ENCODE measurements around the gene PHACTR1.
"Not testable (repeated sequence)": the region's sequence is repeated elsewhere in the genome, so short reads cannot be mapped to it uniquely, and the experiment has no call there.

PHACTR1 gene

GRCh38 chr6:12916006-12916405 lies 199.4 kb downstream of the PHACTR1 start:
- DNase-seq, result no peak

- DNase-seq, result no peak
These were observed 200.0 kb downstream of the PHACTR1 start for GRCh38 chr6:12916420-12917136.

DNA sequence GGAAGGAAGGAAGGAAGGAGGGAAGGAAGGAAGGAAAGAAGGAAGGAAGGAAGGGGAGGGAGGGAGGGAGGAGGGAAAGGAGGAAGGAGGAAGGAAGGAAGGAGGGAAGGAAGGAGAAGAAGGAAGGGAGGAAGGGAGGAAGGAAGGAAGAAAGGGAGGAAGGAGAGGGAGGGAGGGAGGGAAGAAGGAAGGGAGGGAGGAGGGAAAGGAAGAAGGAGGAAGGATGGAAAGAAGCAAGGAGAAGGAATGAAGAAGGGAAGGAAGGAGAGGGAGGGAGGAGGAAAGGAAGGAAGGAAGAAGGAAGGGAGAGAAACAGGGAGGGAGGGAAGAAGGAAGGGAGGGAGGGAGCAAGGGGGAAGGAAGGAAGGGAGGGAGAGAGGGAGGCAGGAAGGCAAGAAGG lies 204.9 kb downstream of the PHACTR1 start:
- DNase-seq, result no peak

GRCh38 chr6:12923644-12924235 lies 207.2 kb downstream of the PHACTR1 start:
- DNase-seq, result no peak

DNA sequence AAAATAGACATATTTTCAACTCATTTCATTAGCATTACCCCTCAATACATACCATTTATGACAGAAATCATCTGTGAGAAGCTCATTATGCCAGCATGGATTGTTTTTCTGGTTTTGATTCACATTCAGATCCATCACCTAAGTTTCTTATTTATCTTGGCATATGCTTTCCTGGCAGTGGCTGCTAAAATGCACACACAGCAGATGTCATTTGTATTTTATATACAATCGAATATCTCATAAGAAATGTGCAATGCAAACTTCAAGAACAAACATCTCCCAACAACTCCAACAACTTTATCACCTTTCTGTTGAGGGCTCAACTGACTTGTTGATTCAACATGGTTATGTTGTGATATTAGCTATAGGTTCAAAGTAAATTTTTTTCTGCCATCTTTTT lies 208.3 kb downstream of the PHACTR1 start:
- DNase-seq, result no peak

DNA sequence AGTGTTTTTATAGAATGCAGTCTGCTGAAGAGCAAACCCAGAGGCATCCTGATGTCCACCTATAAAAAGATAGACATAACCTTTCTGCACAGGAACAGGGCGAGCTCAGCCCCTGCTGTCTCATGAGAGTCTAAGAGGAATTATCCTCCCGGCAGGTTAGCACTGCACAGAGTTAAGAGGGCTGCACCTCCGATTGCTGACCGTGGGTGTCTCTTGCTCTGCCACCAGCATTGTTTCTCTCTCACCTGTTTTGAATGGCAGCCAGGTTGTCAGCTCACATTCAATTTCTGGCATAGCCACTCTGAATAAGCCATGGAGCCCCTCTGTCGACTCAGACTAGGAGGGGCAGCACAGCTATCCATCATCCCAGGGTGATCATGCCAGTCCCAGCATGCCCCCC lies 211.2 kb downstream of the PHACTR1 start:
- no peak for DNase-seq

- DNase-seq, result no peak
These were observed 213.1 kb downstream of the PHACTR1 start for GRCh38 chr6:12929678-12930077.

DNA sequence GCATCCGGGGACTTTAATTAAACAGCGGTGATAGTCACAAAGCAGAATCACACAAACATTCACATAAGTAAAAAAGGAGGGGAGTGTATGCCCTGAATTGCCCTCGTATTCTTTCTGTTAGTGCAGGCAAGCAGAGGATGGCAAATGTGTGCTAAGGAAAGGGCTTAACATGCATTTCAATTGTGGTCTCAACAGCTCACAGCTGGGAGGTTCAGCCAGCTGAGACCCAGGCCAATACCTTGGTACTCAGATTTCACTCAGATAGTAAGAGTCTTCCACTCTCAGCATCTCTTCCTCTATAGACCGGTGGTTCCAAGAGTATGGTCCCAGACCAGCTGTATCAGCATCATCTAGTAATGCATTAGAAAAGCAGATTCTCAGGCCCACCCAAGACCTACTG lies 215.1 kb downstream of the PHACTR1 start:
- DNase-seq, result no peak

DNA sequence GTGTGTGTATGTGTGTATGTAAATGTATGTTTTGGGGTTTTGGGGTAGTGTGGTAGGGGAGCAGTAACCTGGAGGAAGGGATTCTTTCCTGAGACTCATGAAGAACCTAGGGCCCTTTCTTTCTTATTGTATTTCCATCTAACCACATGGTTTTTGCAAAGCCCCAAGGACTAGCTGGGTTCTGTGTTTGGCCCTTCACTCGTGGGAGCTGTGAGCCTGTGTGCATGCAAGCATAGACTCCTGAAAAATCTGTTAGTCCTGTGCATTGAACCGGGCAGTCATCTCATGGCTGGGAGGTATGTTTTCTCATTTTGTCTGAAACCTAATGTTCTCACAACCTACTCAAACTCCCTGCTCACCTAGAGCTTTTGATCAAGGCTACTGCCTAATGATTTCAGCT lies 219.1 kb downstream of the PHACTR1 start:
- no peak for DNase-seq

DNA sequence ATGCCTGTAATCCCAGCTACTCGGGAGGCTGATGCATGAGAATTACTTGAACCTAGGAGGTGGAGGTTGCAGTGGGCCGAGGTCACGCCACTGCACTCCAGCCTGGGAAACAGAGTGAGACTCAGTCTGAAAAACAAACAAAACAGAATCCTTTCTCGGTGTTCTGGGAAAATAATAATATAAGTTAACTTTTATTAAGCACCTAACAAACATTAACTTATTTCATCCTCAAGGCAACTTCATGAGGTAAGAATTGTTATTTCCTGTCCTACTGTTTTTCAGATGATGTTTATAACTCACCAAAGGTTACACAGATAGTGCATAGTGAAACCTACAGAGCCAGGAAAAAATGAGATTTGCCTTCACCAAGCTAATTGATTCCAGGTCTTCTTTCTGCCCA lies 221.4 kb downstream of the PHACTR1 start:
- no peak for DNase-seq

GRCh38 chr6:12939314-12939713 lies 222.7 kb downstream of the PHACTR1 start:
- no peak for DNase-seq

GRCh38 chr6:12941422-12941821 lies 224.9 kb downstream of the PHACTR1 start:
- no peak for DNase-seq

DNA sequence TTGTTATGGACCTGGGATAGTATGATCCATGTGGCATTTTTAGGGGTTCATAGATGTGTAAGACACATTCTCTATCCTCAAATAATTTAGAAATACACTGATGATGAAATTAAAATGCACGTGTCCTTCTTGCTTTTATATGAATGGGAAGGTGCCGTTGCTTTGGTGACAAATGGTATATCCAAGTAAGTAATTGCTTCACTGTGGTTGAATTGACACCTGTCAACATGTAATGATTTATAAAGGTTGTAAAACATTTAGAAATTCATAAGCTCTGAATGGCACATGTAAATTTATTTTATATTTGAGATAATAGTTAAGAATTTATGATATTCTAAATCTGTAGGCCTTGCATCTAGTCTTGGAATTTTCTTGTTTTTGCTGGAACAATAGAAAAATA lies 227.0 kb downstream of the PHACTR1 start:
- no peak for DNase-seq

- no peak for DNase-seq
These were observed 227.4 kb downstream of the PHACTR1 start for GRCh38 chr6:12944001-12944400.

DNA sequence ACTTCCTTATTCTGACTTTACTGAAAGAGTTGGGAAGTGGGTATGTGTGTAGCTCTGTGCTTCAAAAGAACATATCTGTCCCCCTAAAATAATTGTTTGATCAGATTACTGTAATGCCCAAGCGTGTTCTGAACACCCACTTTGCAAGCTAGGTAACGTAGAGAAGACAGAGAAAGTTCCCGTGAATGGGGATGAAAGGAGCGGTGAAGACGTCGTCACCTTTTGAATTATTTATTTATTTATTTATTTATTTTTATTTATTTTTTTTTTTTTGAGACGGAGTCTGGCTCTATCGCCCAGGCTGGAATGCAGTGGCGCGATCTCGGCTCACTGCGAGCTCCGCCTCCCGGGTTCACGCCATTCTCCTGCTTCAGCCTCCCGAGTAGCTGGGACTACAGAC lies 228.0 kb downstream of the PHACTR1 start:
- DNase-seq, result not testable (repeated sequence)

- DNase-seq, result no peak
These were observed 230.7 kb downstream of the PHACTR1 start for GRCh38 chr6:12947151-12947871.

DNA sequence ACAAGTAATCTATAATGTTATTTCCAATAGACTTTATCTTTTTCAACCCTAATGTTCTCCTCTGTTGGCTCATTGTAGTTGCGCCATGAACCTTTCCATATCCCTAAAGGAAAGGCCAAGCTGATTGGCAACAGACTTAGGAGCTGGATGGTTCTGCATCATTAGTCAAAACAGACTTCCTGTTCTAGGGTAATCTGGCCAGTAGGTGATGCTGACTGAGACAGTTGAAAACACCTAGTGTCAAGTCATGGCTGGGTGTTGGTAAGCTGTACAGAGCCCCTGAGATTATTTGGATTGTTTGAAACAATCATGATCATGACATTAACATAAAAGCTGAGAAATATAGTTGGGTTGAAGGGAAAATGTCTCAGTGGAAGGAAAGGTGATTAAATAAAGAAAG lies 231.4 kb downstream of the PHACTR1 start:
- no peak for DNase-seq

DNA sequence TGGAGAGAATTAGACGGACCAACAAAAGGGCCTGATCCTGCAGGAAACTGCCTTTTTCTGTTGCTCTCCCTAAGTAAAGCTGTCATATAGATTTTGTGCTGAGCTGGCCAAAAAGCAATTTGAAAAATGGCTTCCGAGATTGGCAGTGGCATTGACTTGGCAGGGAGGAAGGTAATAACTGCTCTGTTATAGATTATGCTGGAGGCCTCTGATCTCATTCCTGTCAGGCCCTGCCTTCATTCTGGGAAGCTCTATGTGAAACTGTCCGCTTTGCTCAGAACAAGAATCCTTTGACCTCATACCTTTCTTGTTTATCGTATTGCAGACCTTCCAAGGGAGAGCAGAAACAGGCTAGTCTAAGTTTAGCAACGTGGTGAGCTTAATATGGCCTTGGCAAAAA lies 234.4 kb downstream of the PHACTR1 start:
- DNase-seq, result no peak

GRCh38 chr6:12951415-12951814 lies 234.8 kb downstream of the PHACTR1 start:
- DNase-seq, result no peak

- DNase-seq, result no peak
These were observed 235.8 kb downstream of the PHACTR1 start for GRCh38 chr6:12952318-12952717.

GRCh38 chr6:12955956-12956355 lies 239.4 kb downstream of the PHACTR1 start:
- DNase-seq, result no peak

GRCh38 chr6:12956991-12957320 lies 240.4 kb downstream of the PHACTR1 start:
- DNase-seq, result no peak

DNA sequence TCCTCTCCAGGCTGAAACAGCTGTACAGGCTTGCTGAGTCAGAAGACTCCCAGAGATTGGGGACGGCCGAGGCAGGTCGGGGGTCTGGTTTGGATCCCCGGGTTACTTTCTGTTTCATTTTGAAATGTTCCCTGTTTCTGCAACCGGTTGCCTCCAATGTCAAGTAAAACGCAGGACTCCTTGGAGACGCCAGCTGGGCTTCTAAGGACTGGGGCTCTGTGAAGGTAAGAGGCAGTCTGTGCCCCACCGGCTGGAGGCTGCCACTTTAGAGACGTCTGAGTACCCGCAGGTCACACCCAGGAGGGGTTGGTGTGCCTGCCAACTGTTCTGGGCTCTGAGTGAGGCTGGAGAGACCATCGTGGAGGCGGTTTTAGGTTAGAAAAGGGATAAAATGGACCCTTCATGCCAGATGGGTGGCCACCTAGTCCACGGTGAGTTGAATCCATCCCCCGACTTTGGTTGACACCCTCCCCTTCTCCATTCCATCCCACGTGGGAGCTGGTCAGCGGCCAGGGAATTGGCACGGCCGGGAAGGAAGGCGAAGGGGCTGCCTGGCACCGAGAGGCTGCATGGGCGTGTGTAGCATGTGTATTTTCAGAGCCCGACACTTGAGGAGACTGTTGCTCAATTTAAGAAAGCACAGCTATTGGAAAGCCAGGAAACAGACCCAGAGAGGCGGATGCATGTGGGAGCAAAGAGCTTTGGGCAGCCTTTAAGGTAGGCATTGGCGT lies 240.9 kb downstream of the PHACTR1 start:
- DNase-seq, result peak; percentile 2
